Breast epithelium (tissue), 3 donors: ENCODE results near the gene SPATA2L.

Experiments
- CTCF ChIP-seq, 3 donors: fragments of 450-650 bp; IDR thresholded peaks; one replicate each; pipeline ENCODE4 v1.5.1; 2016 to 2017; ENCODE audit warnings: antibody characterized with exemption in 3 of 3, mild to moderate bottlenecking in 3 of 3, moderate library complexity in 3 of 3
- POLR2AphosphoS5 ChIP-seq, 3 donors: sonication (generic); formaldehyde crosslinking; IDR thresholded peaks; one replicate each; pipeline ENCODE4 v1.6.1; 2017; ENCODE audit warnings: antibody characterized with exemption in 3 of 3

GRCh38 chr16:89658221-89658879 lies 43.2 kb downstream of the SPATA2L start:
- TF ChIP-seq CTCF (IDR thresholded peaks at IDR 0.05) (no peak), POLR2AphosphoS5 (IDR thresholded peaks at IDR 0.05) (no peak)
